HG03103 (cell line): Measurements from ENCODE around the gene TXNDC16.

Experiments used
- ATAC-seq: cut with Tn5 transposase; IDR thresholded peaks from one replicate; pipeline ENCODE4 v1.9.1; 2021; ENCODE audit warnings: low read depth; ENCODE audit not compliant: unreplicated experiment

TXNDC16 gene

DNA sequence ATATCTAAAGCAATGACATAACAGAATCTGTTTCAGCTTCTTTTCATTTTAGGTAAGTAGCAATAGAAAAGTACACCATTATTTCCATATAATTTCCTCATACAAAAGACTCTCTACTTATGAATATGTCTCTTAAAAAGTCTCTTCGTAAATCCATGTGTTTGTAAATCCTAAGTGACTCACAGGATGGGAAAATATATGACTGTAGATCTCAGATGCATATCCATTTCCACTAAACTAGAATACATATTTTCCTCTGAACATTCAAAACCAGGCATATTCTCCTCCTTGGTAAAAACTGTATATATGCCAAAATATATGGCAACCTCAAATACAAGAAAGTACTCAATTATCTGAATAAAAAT lies 93.6 kb downstream of the TXNDC16 start:
- no peak for ATAC-seq

DNA sequence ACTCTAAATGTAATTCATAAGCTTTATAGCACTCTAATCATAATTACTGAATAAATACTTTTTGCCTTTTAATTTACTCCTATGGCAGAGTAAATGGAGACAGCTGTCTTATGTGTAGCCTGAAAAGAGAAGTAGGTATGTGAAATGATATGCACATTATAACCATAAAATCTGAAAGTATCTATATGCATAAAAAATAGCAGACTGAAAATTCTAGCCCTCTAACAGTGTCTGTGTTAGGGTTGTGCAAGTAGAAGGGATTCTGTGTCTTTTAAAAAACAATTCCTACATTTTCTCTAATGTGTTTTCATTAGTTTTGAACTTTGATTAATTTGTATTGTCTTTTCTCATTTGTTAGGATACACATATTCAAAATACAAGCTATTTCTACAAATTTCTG lies 94.9 kb downstream of the TXNDC16 start:
- no peak for ATAC-seq

DNA sequence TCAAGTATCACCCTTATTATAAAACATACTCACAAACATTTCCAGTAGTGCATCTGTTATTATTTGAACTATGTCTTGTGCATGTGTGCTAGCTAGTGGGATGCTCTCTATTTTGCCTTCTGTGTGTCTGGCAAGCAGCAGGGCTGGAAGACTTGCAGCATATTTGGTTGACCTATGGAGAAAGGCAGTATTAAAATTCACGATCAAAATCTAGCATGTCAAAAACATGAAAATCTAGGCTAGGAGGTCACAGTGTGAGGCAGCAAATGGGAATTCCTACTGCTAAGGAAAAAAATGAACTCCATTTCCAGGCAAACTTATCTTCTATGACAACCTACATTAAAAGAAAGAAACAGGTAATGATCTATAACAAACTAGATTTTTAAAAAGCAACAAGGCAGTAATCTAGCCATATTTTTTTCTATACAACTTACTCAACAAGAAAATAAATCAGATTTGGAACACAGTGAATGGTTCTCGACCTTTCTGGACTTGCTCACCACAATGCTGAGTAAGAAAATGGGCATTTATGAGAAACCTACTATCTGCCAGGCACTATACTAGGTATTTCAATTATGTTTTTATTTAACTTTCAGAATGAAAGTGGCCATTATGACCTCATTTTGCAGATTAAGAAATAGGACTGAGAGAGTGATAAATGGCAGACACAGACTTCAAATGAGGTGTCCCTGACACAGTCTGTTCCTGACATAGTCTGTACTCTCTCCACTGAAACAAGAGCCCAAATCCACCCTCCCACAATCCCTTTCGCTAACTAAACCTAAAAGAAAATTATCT lies 96.8 kb downstream of the TXNDC16 start:
- ATAC-seq = no peak

DNA sequence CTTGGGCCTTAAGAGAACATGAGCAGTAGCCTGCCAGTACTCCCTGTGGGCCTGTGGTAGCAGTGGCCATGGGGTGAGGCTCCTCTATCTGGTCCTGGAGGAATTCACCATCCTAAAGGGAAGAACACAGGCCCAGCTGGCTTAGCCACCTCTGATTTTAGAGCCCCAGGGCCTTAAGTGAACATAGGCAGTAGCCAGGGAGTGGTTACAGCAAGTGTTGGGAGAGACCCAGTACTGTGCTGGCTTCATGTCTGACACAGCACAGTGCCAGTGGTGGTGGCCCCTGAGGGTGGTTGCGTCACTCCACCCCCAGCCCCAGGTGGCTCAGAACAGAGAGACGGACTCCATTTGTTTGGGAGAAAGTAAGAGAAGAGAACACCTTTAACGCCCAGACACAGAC lies 105.1 kb downstream of the TXNDC16 start:
- ATAC-seq = no peak

DNA sequence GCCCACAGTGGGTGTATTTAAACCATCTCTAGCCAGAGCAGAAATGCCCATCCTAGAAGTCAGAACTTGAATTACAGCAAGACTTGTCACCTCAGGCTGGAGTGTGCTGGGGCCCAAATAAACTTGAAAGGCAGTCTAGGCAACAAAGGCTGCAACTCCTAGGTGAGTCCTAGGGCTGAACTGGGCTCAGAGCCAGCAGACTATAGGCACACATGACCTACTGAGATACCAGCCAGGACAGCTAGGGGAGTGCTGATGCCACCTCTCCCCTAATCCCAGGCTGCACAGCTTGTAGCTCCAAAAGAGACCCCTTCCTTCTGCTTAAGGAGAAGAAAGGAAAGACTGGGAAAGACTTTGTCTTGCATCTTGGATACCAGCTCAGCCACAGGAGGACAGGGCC lies 106.0 kb downstream of the TXNDC16 start:
- no peak for ATAC-seq

DNA sequence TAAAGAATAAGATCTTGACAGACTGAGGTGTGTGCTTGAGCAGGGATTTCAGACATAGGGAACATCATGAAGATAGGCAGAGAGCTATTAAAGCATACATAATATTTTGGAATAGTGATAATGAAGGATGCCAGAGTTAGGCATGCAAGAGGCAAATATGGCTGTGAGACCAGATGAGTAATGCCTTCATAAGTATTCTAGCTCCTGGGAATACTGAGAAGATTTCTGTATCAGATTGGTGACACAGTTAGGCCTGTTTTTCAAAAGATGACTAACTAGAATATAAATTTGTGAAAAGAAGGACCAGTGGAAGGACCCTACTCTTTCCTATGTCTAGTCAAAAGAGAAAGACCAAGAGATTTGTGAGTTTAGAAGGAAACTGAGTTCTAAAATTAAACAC lies 108.8 kb downstream of the TXNDC16 start:
- no peak for ATAC-seq

DNA sequence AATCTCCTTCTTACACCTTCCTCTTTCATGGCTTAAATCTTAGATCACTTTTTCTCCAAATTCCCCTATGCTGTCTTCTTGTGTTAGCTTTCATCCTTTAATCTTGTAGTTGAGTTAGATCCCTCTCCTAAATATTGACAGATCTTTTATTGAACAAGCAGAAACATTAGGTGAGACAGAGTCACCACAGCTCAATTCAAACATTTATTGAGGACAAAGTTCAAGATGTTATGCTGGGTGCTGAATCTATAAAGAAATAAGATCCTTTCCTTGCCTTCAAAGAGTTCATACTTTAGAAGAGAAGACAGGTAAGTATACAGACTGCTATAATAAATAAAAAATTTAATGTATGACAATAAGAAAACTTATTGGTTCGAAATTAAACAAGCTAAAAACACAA lies 109.7 kb downstream of the TXNDC16 start:
- no peak for ATAC-seq

DNA sequence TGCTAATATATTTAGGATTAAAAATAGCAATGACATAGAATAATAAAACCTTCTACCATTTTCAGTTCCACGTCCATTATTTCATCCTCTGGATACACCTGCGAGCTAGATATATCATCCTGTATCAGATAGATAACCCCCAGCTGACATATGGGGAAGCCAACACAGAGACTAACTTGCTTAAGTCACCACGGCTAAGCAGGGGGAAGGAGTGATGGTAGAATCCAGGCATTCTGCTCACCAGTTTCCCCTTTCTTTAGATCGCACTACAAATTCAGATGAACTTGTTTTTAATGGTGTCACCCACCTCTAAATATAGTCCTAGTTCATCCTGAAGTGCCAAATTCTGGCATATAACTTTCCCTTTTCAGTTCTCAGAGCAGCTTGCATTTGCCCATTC lies 110.1 kb downstream of the TXNDC16 start:
- no peak for ATAC-seq

DNA sequence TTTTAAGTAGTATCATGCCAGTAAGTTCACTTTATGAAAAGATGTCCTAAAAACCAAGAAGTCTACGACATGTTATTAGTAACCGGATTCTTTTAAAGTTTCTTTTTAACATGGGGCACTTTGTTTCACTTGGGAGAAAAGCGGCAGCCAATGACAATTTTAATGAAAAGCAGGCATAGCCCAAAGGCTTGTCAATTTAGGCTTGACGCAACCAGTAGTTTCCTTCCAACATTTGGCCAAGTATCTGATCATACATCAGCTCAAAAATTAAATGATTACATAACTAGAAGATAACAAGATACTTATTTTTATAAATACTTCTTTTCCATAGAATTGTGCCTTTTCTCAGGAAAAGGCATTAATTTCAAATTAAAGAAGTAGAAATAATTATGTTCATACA lies 112.8 kb downstream of the TXNDC16 start:
- no peak for ATAC-seq

DNA sequence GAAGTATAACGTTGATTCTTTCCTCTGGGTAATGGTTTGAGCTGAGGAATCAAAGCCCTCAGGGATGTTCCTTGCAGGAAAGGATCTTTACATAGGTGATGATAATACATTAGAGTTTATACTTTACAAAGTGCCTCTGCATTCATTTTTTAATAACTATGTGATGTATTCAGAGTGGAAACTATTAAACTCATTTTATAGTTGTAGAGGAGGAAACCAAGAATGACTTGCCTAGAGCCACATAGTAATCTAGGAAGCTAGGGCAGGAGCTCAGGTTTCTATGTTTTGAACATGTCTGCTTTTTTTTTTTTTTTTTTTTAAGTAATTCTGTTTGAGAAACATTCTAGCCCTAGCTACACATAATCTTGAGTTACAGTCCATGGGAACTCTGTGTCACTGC lies 117.3 kb downstream of the TXNDC16 start:
- no peak for ATAC-seq

DNA sequence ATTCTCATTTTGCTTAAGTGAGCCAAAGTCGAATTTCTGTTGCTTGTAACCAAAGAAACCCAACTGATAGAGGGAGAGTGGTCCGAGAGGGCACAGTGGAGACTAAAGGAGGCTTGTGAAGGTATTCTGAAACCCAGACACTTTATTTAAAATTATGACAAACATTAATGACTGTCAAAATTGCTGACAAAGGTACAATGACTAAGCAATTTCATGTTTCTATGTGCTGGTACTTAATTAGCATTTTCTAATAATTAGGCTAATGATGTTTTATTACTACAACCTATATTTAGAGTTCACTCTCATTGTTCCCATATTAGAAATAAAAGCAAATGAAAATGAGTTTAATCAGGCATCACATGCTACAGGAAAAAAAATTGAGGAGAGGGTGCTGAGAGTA lies 121.8 kb downstream of the TXNDC16 start:
- ATAC-seq = no peak

DNA sequence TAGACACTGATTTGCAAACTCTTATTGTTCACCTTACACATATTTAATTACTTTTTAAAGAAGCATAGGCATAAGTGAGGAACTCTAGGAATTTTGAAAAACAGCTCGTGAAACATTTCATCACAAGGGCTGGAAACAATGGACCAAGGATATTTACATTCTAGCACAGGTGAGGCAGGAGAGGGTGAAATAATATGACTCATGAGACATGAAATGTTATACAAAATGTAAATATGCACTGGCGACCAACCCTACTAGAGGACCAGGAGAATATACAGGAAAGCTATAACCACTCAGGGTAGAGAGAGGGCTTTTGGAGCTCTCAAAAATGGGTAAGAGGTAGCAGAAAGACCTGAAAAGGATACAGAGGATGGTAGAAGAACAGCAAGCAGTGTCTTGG lies 122.9 kb downstream of the TXNDC16 start:
- ATAC-seq = no peak

DNA sequence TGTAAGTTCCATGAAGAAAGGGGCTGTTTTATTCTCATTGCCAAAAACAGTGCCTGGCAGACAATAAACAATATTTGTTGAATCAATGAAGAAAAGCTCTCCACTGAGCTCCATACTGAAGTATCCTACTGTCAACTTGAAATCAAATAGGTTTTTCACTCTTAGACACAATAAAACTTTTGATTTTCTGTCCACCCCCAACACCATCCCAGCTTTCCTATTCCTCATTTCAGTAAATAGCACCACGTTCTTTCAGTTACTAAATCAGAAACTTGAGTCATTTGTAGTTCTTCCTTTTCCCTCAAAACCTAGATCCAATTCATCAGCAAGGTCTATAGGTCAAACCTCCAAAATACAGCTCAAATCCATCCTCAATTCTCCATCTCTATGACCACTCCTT lies 124.8 kb downstream of the TXNDC16 start:
- no peak for ATAC-seq

DNA sequence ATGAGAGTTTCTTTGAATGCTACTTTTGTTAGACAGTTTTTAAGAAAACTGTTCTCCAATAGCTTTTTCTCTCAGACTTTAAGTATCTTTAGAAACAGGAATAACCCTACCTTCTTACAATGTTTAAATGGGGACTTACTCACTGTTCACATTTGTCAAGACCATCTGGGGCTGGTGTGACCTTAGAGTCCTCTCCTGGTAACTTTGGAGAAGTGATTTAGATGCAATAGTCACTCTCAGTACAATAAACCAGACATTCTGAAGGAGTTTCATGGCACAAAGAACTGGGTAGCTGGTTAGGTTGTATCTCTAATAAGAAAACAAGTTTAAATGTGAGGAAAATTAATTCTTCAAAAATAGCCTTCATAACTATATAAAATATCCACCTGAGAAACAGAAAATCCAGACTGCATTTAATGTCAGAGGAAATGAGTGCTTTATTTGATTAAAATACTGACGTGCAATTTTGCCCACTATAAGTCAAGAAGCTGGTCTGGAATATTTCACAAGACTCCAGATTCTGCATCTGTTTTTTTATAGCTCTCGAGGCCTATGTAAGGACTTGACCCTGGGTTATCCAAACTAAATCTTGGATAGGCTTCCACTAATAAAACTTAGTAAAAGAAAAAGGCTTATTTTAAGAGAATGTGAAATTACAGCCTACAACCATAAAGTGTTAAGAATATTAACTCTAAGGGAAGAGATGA lies 129.5 kb downstream of the TXNDC16 start:
- ATAC-seq = no peak

DNA sequence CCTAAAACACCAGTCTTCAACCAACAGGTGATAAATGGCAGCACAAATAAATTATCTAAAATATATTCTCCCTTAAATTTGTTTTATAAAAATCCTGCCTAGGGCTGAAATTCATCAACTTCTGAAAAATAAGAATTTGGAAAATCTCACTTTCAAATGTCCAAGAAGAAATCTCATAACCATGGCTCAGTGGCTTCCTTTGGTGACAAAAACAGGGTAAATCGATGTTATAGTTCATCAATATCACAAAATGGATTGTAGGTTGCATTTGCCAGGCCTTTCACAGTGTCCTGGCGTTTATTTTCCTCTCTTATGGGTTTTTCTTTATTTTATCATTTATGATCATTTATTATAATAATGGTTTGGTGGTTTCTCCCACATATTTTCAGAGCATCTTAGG lies 135.2 kb downstream of the TXNDC16 start:
- no peak for ATAC-seq

DNA sequence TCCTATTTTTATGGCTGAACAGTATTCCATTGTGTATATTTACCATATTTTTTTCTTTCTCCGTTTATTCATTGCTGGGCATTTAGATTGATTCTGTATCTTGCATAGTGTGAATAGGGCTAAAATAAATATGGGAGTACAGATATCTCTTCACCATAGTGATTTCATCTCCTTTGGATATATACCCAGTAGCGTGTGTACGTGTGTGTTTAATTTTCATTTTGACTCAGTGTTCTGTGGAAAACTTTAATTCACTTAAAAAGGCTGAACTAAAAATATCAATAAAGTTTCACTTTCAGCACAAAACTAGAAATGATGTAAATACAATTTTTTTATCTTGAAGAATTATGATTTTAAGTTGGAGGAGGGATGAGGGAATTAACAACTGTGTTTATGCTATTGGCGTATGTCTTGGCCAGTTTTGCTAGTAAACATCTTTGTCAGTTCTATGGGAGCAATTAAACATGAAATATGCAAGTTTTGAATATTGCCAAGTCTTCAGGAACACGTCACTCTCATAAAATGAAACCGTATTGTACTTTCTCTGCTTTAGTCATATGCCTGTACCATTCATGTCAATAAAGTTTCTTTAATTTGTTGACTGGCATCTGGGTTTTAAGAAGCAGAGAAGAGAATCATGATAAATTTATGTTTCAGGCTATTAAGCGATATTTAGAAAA lies 138.4 kb downstream of the TXNDC16 start:
- ATAC-seq = no peak

DNA sequence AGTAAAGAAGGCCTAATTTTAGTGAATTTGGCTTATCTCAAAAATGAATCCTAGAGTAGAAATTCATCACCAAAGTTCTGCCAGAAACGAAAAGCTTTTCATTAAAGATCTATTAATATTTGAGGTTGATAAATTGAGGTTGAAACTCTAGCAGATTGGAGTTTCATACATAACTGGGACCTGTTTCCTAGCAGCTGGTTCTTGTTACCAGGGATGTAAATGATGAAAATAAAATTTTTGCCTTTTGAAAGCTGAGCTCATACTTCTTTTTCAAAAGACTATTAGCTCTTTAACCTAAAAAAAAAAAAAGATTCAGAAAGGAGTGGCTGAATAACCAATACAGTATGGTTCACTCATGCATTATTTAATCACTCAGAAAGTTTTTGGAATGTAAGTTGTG lies 139.9 kb downstream of the TXNDC16 start:
- no peak for ATAC-seq

DNA sequence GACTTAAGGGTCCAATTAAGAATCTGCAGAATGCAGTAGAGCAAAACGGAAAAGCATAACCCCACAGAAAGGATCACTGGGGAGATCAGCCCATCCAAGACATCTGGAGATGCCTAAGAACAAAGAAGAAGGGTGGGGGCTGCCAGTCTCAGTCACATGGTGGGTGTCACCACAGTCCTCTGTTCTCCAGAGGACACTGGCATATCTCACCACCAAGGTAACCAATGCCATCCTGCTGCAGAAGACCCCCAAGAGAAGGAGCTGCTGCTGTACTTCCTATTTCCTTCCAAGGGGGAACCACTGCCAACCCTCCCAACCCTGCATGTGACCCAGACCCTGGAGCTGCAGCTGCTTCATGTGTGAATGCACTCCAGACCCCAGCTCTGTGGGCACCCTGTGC lies 147.0 kb downstream of the TXNDC16 start:
- no peak for ATAC-seq

DNA sequence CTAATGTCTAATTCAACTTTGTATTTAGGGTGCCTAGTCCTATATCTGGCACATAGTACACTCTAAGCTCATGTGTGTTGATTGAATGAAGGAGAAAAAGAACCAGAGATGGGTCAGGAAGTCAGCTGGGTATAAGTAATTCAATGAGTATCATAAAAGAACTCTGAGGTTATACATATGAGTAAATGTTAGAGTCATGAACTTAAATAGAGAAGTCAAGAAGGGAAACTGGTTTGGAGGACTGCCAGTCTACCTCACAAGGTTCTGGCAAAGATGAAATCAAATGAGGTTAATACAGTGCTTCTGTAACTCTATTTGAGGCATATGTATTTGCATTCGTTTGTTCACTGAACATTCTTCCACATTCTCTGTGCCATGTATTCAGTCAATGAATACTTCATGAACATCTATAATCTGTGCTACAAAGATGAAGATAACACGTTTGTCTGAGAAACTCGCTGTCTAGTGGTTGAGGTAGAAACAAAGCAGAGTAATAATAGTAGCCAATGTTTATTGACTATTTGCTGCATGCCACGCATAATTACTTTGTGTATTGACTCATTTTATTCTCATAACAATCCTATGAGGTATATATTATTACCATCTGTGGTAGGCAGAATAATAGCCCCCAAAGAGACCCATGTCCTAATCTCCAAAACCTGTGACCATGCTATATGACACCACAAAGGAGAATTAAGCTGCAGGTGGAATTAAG lies 149.3 kb downstream of the TXNDC16 start:
- ATAC-seq = peak; percentile 58

DNA sequence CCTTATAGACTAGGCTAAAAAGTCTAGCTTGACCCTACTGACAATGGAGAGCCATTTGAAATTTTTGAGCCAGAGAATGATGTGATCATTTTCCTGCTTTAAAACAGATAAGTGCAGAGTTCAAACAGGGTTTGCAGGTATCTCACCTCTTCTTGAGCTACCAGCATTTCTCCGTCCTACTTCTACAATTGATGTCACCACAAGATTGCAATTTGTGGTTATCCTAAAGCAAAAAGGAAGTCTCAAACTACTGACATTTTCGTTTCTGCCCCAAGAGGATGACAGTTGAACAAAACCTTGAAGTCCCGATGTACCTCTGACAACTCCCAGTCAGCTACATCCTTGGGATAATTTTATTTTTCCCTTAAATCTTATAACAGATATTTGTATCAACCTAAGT lies 151.5 kb downstream of the TXNDC16 start:
- no peak for ATAC-seq

DNA sequence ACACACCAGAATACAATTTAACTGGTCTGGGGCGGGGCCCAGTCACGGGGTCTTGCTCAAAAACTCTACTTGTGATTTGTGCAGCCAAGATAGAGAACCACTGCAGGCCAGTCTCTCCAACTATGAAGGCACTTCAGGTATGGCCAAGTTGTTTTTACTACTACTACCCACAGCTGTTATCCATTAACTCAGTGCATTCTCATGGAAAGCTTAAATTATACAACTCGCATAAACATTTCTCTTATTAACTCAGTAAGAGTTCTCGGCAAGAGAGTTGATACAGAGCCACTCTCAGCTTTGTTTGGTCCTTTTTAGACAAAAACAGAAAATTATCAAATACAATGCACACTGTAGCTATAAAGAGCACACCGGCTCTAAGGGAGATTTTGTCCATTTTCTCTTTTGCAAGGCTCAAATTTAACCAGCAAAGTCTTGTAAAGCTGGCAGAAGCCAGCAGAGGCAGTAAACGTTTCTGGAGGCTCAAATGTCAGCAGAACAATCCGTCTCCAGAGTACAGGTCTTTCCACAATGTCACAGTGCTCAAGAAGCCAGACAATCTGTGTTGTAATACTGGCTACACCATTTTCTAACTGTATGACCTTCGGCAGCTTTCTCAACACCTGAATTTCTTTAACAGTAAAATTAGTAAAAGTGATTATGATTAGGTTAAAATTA lies 152.2 kb downstream of the TXNDC16 start:
- no peak for ATAC-seq
